SK-N-SH (cell line): ENCODE results near the gene CCNG1.

ENCODE experiments used
- CTCF ChIP-seq: fragments of 200-600 bp; sonication (generic); IDR thresholded peaks from 2 replicates; pipeline ENCODE4 v1.6.1; 2017; ENCODE audit warnings: antibody characterized with exemption, mild to moderate bottlenecking, moderate library complexity
- SIN3A ChIP-seq: IDR thresholded peaks from 2 replicates; pipeline ENCODE4 v1.6.1; 2012; ENCODE audit warnings: low read depth, mild to moderate bottlenecking, low read length, moderate library complexity, borderline replicate concordance

- no peak for TF ChIP-seq SIN3A
- TF ChIP-seq CTCF: no peak
Measured at GRCh38 chr5:163401271-163401670, 36.1 kb upstream of the CCNG1 start.
